B cell (primary cell): ENCODE measurements around the gene CDADC1.

Source experiments
- CTCF ChIP-seq: fragments of 200-600 bp; IDR thresholded peaks from one replicate; pipeline ENCODE4 v1.8.0; 2022; ENCODE audit warnings: antibody characterized with exemption, mild to moderate bottlenecking
- EZH2 ChIP-seq: IDR thresholded peaks from 2 replicates; pipeline ENCODE4 v1.6.1; 2012; ENCODE audit warnings: borderline replicate concordance, low read depth, mild to moderate bottlenecking, moderate library complexity, low read length; ENCODE audit not compliant: insufficient read depth, poor library complexity, severe bottlenecking

GRCh38 chr13:49265822-49266221 is 18.1 kb downstream of the CDADC1 start:
- TF ChIP-seq CTCF (no peak), EZH2 (no peak)
